Bone marrow (tissue), 2 donors: ENCODE data around the gene NUDT14.

Experiments
- DNase-seq, 2 donors: peaks; one replicate each; lab custom pipeline; 2025; lab: John Stamatoyannopoulos, UW

NUDT14 gene

GRCh38 chr14:105132921-105133654, 48.0 kb downstream of the NUDT14 start:
- no peak for DNase-seq

GRCh38 chr14:105131241-105131640, 49.9 kb downstream of the NUDT14 start:
- no peak for DNase-seq

GRCh38 chr14:105128059-105128458, 53.1 kb downstream of the NUDT14 start:
- no peak for DNase-seq

GRCh38 chr14:105126981-105127329, 54.2 kb downstream of the NUDT14 start:
- no peak for DNase-seq

GRCh38 chr14:105126126-105126980, 54.8 kb downstream of the NUDT14 start:
- no peak for DNase-seq

- DNase-seq = no peak
Observed at GRCh38 chr14:105124823-105125222, 56.3 kb downstream of the NUDT14 start.

- DNase-seq = no peak
Observed at GRCh38 chr14:105123981-105124765, 56.9 kb downstream of the NUDT14 start.

- DNase-seq = no peak
Observed at GRCh38 chr14:105123064-105123665, 57.9 kb downstream of the NUDT14 start.
